K562 treated with DMSO at 1 percent for 12 hours (cell line): ENCODE measurements around the gene AKAP8. TPM values are rescaled to one million over a fixed set of nuclear protein-coding genes. Genes with fewer than 3 reads are reported as not detected.

ENCODE experiments used
- total RNA-seq: library from RNA; unstranded; fragments of 300-600 nt; gene quantifications from 2 replicates; pipeline ENCODE4 v1.2.3, GENCODE V29; 2022; ENCODE audit not compliant: insufficient read depth

AKAP8 gene
- 10.3 and 25.1 TPM in 2 replicates for total RNA-seq

GRCh38 chr19:15379083-15379998, at the start of gene AKAP8:
Gene AKAP8 (minus strand): TSS chr19:15379787. CDS start chr19:15379731, 56 bp downstream.

GRCh38 chr19:15418579-15419412, 39.2 kb upstream of the AKAP8 start, which contains the start of gene AKAP8L:
Gene AKAP8L (minus strand): TSS chr19:15418988. CDS start chr19:15418923, 65 bp downstream.

GRCh38 chr19:15332311-15332996, 47.1 kb downstream of the AKAP8 start, which contains the start of gene BRD4:
Gene BRD4 (minus strand): TSS chr19:15332539. CDS start chr19:15273099, 59,440 bp downstream.

Other genes with a start within 250 kb of the AKAP8 start
- gene NOTCH3, start 178.8 kb downstream of the AKAP8 start, total RNA-seq: 0.15 TPM in 1 of 2 replicates, not detected in the other
- gene EPHX3, start 147.3 kb downstream of the AKAP8 start, total RNA-seq: not detected in 2 replicates
- 23.0 and 66.1 TPM in 2 replicates for gene BRD4, start 47.2 kb downstream of the AKAP8 start, total RNA-seq
- gene AKAP8L, start 39.2 kb upstream of the AKAP8 start, total RNA-seq: 82.3 and 115 TPM in 2 replicates
- gene WIZ, start 70.2 kb upstream of the AKAP8 start, total RNA-seq: 8.5 and 19.7 TPM in 2 replicates
- gene RASAL3, start 84.8 kb upstream of the AKAP8 start, total RNA-seq: not detected in 2 replicates
- not detected in 2 replicates for gene PGLYRP2, start 99.7 kb upstream of the AKAP8 start, total RNA-seq
- gene CYP4F22, start 128.7 kb upstream of the AKAP8 start, total RNA-seq: not detected in 2 replicates
- not detected in 2 replicates for gene CYP4F8, start 235.4 kb upstream of the AKAP8 start, total RNA-seq